BLaER1 treated with 17β-estradiol and CSF1 and Interleukin-3, amounts not matched to agents 10 nM and 100 nM (cell line): ENCODE measurements around the gene ZDHHC19.
"Not testable (repeated sequence)": the region's sequence is repeated elsewhere in the genome, so short reads cannot be mapped to it uniquely, and the experiment has no call there.

Source experiments
- H3K27ac ChIP-seq, 11 experiments: shearing (Covaris generic); formaldehyde crosslinking; 2 replicates each; pipeline ENCODE4 v1.8.1; 2022
- H3K27me3 ChIP-seq, 11 experiments: shearing (Covaris generic); formaldehyde crosslinking; 2 replicates each; pipeline ENCODE4 v1.8.1; 2022
- H3K36me3 ChIP-seq, 11 experiments: shearing (Covaris generic); formaldehyde crosslinking; 2 replicates each; pipeline ENCODE4 v1.8.1; 2022
- H3K4me1 ChIP-seq, 10 experiments: shearing (Covaris generic); formaldehyde crosslinking; 2 replicates each; pipeline ENCODE4 v1.8.1; 2022
- H3K4me2 ChIP-seq, 11 experiments: shearing (Covaris generic); formaldehyde crosslinking; 2 replicates each; pipeline ENCODE4 v1.8.1; 2022
- H3K4me3 ChIP-seq, 10 experiments: shearing (Covaris generic); formaldehyde crosslinking; 2 replicates each; pipeline ENCODE4 v1.8.1; 2022
- H3K9ac ChIP-seq, 11 experiments: shearing (Covaris generic); formaldehyde crosslinking; 2 replicates each; pipeline ENCODE4 v1.8.1; 2022
- H3K9me3 ChIP-seq, 11 experiments: shearing (Covaris generic); formaldehyde crosslinking; replicated peaks in 1 of 11; 2 replicates each; pipeline ENCODE4 v1.8.1; 2022
- H4K20me1 ChIP-seq, 11 experiments: shearing (Covaris generic); formaldehyde crosslinking; 2 replicates each; pipeline ENCODE4 v1.8.1; 2022
- Cebpa-rat ChIP-seq, 11 experiments: shearing (Covaris generic); IDR thresholded peaks; 2 replicates each; pipeline ENCODE4 v1.8.1; 2022

ZDHHC19 gene

DNA sequence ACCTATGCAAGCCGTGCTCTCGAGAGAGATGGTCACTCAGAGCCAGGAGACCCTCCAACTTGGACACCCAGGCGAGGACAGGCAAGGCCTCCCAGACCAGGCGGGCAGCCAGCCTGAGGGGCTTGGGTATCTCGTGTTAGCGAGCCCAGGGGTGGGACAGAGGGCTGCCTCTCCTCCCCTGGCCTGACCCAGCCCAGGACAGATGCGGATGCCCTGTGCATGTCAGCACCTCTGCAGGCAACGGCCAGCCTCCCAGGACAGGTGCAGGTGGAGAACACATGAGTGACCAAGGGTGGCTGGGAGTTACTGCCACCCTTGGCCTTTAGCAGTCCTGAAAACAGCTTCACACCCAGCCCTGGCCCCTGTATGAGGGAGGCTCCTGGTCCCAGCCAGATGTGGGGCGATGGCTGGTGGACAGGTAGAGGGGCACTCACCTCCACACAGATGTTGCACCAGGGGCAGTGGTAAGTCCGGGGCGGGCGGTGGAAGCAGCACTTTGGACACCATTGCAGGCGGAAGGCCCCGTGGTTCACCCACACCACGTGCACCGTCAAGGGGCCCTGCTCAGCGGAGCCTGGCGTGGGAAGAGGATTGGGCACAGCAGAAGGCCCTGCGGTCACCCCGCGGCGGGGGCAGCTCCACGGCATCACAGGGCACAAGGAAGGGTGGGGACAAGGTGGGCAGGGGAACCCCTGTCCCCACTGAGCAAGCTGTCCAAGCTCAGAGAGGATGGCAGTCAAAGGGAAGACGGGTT lies 2.1 kb downstream of the ZDHHC19 start:
- Histone ChIP-seq H3K4me1 (peaks cover 8 to 52% (median 22%) of the 10 kb centered on the region in 10 experiments), H3K36me3 (no peaks in the 10 kb centered on the region), H3K4me2 (peak overlapping the region in 9 of 11 experiments; percentile 7 to 40 (median 21); a peak in 11 of 22 replicates), H3K27me3 (no peaks in the 10 kb centered on the region), H4K20me1 (no peaks in the 10 kb centered on the region), H3K9me3 (peaks cover 0 to 14% (median 6%) of the 10 kb centered on the region in 11 experiments; a peak in 11 of 22 replicates), H3K27ac (peak overlapping the region in 3 of 11 experiments; percentile 3 to 15 (median 7); a peak in 1 of 22 replicates), H3K4me3 (no peak overlapping the region), H3K9ac (no peak overlapping the region)
- TF ChIP-seq Cebpa-rat (IDR thresholded peaks at IDR 0.05), result no peak

DNA sequence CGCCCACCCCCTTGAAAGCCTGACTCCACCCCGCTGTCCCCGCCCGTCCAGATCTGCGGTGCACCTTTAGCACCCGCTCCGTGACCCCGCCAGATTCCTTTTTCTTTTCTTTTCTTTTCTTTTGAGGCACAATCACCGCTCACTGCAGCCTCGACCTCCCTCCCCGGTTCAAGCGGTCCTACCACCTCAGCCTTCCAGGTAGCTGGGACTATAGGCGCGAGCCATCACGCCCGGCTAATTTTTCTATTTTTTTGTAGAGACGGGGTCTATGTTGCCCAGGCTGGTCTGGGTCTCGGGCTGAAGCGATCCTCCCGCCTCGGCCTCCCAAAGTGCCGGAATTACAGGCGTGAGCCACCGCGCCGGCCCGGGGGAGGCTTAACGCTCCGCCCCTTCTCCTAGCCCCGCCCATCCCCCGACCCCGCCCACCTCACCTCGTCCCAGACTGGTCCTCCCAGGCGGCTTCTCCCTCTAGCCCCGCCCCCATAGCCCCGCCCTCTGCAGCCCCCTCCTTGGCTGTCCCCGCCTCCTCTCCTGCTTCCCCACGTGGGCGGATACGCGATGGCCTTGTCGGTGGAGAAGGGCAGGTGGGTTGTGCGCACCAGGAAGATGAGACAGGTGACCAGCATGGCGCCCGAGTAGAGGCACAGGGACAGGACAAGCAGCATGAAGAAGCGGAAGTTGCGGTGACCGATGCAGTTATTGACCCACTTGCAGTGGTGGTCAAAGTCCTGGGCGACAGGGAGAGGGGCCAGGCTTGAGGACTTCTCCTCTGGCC lies 3.2 kb downstream of the ZDHHC19 start:
- Histone ChIP-seq H3K4me2 (peak overlapping the region in 8 of 11 experiments; percentile 19 to 69 (median 38); a peak in 14 of 22 replicates), H3K9ac (no peak overlapping the region), H3K9me3 (peaks cover 0 to 14% (median 6%) of the 10 kb centered on the region in 11 experiments; a peak in 11 of 22 replicates), H3K4me1 (peaks cover 19 to 63% (median 33%) of the 10 kb centered on the region in 10 experiments), H3K36me3 (no peaks in the 10 kb centered on the region), H3K27ac (no peak overlapping the region), H3K4me3 (peak overlapping the region in 3 of 10 experiments; percentile 19 to 41 (median 26); a peak in 2 of 20 replicates), H4K20me1 (no peaks in the 10 kb centered on the region), H3K27me3 (no peaks in the 10 kb centered on the region)
- TF ChIP-seq Cebpa-rat (IDR thresholded peaks at IDR 0.05), result no peak

DNA sequence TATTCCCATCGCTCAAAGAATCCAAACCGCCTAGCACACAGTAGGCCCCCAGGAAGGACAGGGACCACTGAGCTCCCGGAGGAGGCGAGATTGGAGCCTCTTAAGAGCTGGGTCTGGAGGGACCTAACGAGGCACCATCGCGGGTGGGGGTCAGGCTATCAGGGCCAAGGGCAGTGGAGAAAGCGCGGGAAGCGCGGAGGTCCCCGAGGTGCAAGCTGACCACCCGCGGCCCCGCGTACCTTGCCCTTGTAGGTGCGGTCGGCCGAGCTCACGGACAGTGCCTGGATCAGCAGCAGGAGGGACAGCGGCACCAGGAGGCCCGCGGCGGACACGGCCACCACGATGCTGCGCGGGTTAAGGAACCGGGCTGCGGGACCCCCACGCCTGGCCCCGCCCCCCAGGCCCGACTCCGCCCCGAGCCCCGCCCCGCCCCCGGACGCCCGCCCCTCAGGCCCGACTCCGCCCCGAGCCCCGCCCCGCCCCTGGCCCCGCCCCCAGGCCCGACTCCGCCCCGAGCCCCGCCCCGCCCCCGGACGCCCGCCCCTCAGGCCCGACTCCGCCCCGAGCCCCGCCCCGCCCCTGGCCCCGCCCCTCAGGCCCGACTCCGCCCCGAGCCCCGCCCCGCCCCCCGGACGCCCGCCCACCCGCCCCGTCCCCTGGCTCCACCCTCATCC lies 3.9 kb downstream of the ZDHHC19 start:
- Histone ChIP-seq H3K4me3 (no peak overlapping the region), H3K9ac (no peak overlapping the region), H3K9me3 (peaks cover 0 to 14% (median 6%) of the 10 kb centered on the region in 11 experiments; a peak in 11 of 22 replicates), H3K36me3 (no peaks in the 10 kb centered on the region), H3K27ac (no peak overlapping the region), H3K4me1 (peaks cover 26 to 70% (median 40%) of the 10 kb centered on the region in 10 experiments), H3K27me3 (no peaks in the 10 kb centered on the region), H3K4me2 (peak overlapping the region in 4 of 11 experiments; percentile 16 to 50 (median 31); a peak in 2 of 22 replicates), H4K20me1 (no peaks in the 10 kb centered on the region)
- TF ChIP-seq Cebpa-rat (IDR thresholded peaks at IDR 0.05), result no peak

DNA sequence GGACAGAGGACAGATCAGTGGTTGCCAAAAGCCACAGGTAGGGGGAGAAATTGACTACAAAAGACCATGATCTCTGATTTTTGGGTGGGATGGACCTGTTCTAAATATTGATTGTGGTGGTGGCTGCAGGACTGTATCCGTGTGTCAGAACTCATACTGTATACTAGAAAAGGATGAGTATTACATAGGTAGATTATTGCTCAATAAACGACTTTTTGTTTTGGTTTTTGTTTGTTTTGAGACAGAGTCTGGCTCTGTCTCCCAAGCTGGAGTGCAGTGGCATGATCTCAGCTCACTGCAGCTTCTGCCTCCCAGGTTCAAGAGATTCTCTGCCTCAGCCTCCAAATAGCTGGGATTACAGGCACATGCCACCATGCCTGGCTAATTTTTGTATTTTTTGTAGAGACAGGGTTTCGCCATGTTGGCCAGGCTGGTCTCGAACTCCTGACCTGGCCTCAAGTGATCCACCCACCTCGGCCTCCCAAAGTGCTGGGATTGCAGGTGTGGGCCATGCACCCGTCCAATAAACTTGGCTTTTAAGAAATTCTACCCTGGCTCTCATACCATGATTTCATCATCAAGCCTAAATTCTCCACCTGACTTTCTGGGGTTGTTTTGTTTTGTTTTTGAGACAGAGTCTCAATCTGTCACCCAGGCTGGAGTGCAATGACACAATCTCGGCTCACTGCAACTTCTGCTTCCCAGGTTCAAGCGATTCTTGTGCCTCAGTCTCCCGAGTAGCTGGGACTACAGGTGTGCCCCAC lies 5.6 kb downstream of the ZDHHC19 start:
- not testable (repeated sequence) for H3K27ac ChIP-seq, H3K9ac ChIP-seq, H3K4me3 ChIP-seq, H3K27me3 ChIP-seq, H4K20me1 ChIP-seq, H3K36me3 ChIP-seq
- peaks cover 32 to 66% (median 45%) of the 10 kb centered on the region in 10 experiments for H3K4me1 ChIP-seq
- H3K4me2 ChIP-seq, result 0 out of 22 replicates have a peak overlapping the region, but pooled peaks of 1 of the 11 experiments have one; percentile 84
- H3K9me3 ChIP-seq, result peaks cover 0 to 14% (median 6%) of the 10 kb centered on the region in 11 experiments; a peak in 11 of 22 replicates
- TF ChIP-seq Cebpa-rat (IDR thresholded peaks at IDR 0.05), result peak in 5 of 11 experiments; percentile 12 to 57 (median 36); a peak in 7 of 22 replicates

DNA sequence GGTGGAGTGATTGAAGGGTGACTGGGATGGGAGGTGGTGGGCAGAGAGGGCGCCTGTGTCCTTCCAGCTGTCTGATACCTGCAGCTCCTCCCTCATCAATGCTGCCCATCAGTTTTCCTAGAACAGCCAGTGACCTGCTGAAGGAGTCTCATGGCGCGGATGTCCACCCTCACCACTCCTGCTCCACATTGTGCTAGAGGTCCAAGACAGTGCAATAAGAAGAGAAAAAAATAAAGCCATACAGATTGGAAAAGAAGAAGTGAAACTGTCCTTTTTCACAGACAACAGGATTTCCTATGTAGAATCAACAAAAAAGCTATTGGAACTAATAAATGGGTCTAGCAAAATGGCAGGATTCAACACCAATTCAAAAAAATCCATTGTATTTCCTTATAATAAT lies 7.4 kb downstream of the ZDHHC19 start:
- TF ChIP-seq Cebpa-rat (IDR thresholded peaks at IDR 0.05), result no peak
- Histone ChIP-seq H3K4me1 (peaks cover 28 to 51% (median 36%) of the 10 kb centered on the region in 10 experiments), H3K9ac (peak overlapping the region in 8 of 11 experiments; percentile 0 to 60 (median 36); a peak in 8 of 22 replicates)

DNA sequence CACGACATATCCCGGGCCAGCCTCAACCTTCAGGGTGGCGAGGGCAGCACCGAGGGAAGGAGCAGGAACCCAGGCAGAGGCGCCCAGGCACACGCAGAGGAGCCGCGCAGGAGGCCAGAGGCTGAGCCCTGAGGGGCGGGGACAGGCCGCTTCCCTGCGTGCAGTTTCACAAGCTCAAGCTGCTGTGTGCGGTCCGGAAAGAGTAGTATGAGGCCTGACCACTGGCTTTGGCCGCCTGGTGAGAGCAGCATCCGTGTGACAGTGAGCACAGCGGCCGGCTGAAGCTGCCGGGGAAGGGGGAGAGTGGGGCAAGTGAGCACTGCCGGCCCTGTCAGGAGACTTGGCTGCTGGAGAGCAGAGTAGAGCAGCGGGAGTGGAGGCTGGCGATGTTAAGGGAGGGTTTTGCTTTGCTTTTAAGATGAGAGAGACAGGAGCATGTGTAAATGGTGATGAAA lies 8.7 kb downstream of the ZDHHC19 start:
- peak overlapping the region; percentile 19 to 67 (median 53); a peak in 17 of 22 replicates for H3K27ac ChIP-seq
- peaks cover 0 to 14% (median 6%) of the 10 kb centered on the region in 11 experiments; a peak in 11 of 22 replicates for H3K9me3 ChIP-seq
- no peaks in the 10 kb centered on the region for H3K36me3 ChIP-seq
- TF ChIP-seq Cebpa-rat (IDR thresholded peaks at IDR 0.05), result no peak
- H4K20me1 ChIP-seq, result no peaks in the 10 kb centered on the region
- H3K4me1 ChIP-seq, result peaks cover 33 to 62% (median 42%) of the 10 kb centered on the region in 10 experiments
- H3K4me3 ChIP-seq, result peak overlapping the region in 1 of 10 experiments; percentile 28; a peak in 1 of 20 replicates
- peak overlapping the region; percentile 78 to 92 (median 84) for H3K4me2 ChIP-seq
- peak overlapping the region in 10 of 11 experiments; percentile 25 to 64 (median 45); a peak in 17 of 22 replicates for H3K9ac ChIP-seq
- H3K27me3 ChIP-seq, result no peaks in the 10 kb centered on the region

More for the DNA sequence above, 7.4 kb downstream of the ZDHHC19 start:
- H3K27ac ChIP-seq, result peak overlapping the region in 9 of 11 experiments; percentile 25 to 74 (median 58); a peak in 18 of 22 replicates
- H3K4me3 ChIP-seq, result peak overlapping the region in 5 of 10 experiments; percentile 5 to 52 (median 24); a peak in 7 of 20 replicates
- no peaks in the 10 kb centered on the region for H3K36me3 ChIP-seq
- H4K20me1 ChIP-seq, result no peaks in the 10 kb centered on the region
- H3K27me3 ChIP-seq, result no peaks in the 10 kb centered on the region
- H3K9me3 ChIP-seq, result peaks cover 0 to 14% (median 6%) of the 10 kb centered on the region in 11 experiments; a peak in 11 of 22 replicates
- H3K4me2 ChIP-seq, result peak overlapping the region; percentile 78 to 92 (median 84)

DNA sequence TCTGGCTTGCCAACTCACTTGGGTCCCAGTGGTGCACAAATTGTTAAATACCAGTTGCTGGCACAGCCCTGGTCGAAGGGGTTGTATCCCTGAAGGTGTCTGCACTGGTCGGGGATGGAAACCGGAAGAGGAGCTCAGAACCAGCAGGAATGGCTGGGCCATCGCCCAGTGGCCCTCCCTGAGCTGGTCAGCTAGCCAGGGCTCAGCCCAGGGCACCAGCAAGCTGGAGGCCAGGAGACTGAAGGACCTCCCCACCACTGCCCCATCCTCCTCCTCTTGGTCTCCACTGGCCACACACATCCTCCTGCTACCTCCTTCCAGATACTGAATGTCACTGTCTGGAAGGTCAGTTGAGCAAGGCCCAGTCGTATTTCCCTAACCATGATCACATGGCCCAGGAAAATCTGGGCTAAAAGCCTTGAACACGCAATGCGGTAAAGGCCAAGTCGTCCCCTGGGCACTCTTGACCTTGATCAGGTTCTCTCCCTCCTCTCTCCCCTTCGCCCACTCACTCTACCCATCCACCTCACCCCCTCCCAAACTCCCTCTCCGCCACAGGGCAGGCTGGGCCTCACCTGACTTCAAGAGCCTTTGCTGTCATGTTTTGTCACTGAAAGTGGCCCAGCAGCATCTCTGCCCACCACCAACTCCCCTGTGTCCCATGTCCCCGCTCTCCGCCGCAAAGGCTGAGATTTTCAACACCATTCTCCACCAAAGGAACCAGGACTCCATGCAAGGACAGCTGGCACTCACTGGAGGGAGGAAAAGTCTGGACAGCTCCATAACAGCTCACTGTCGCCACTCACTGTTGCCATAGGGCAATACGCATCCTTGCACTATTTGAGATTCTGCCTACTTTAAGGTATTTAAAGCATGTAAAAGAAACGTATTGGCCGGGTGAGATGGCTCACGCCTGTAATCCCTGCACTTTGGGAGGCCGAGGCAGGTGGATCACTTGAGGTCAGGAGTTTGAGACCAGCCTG lies 12.1 kb downstream of the ZDHHC19 start:
- Histone ChIP-seq H3K27me3 (no peaks in the 10 kb centered on the region), H4K20me1 (no peaks in the 10 kb centered on the region), H3K9ac (no peak overlapping the region), H3K36me3 (no peaks in the 10 kb centered on the region), H3K4me2 (peak overlapping the region in 5 of 11 experiments; percentile 0 to 30 (median 5); a peak in 3 of 22 replicates), H3K4me3 (no peak overlapping the region), H3K27ac (peak overlapping the region in 1 of 11 experiments; percentile 1; a peak in 1 of 22 replicates), H3K4me1 (peaks cover 40 to 71% (median 56%) of the 10 kb centered on the region in 10 experiments), H3K9me3 (no peaks in the 10 kb centered on the region)
- no peak for TF ChIP-seq Cebpa-rat (IDR thresholded peaks at IDR 0.05)
